VCaP (cell line): ENCODE results near the gene MTHFD2.

Experiments used
- H3K27ac ChIP-seq: fragments of 450-650 bp; 2 replicates; pipeline ENCODE4 v1.5.1; 2017
- TF ChIP-seq, protein P1 (sequence below): fragments of 450-650 bp; conservative IDR thresholded peaks from 2 replicates; pipeline ENCODE4 v1.5.1; 2017; ENCODE audit warnings: mild to moderate bottlenecking, moderate library complexity

MTHFD2 gene

GRCh38 chr2:74246496-74247195 lies 48.2 kb downstream of the MTHFD2 start:
- TF ChIP-seq, protein P1, sequence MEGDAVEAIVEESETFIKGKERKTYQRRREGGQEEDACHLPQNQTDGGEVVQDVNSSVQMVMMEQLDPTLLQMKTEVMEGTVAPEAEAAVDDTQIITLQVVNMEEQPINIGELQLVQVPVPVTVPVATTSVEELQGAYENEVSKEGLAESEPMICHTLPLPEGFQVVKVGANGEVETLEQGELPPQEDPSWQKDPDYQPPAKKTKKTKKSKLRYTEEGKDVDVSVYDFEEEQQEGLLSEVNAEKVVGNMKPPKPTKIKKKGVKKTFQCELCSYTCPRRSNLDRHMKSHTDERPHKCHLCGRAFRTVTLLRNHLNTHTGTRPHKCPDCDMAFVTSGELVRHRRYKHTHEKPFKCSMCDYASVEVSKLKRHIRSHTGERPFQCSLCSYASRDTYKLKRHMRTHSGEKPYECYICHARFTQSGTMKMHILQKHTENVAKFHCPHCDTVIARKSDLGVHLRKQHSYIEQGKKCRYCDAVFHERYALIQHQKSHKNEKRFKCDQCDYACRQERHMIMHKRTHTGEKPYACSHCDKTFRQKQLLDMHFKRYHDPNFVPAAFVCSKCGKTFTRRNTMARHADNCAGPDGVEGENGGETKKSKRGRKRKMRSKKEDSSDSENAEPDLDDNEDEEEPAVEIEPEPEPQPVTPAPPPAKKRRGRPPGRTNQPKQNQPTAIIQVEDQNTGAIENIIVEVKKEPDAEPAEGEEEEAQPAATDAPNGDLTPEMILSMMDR, result no peak
- H3K27ac ChIP-seq, result no peak overlapping the region

DNA sequence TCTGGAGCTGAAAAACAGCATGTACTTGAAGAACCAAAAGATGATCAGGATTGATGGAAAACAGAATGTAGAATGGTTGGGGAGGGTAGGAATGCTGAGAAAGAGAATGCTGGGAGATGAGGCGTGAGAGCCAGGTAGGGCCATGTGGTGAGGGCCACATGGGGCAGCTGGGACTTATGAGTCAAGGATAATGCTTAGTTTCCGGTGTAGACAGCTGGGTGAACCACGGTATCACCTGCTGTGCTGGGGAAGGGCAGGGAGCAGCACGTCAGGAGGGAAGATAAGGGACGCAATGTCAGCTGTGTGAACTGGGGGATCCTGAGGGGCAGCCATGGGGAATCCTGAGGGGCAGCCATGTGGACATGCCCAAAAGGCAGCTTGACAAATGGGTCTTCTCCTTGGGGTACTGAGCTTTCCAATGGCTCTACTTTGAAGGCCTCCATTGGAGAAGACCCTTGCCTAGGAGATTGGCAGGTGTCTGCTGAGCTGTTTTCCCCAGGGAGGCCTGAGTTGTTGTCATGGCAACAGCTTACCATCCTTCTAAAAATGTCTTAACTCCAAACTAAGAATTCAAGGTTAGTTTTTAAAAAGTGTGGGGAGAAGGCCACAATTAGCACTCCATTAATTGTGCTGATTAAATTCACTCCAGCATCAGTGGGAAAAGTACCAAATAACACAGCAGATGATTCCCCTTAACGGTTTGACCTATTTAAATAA lies 51.1 kb downstream of the MTHFD2 start:
- no peak overlapping the region for H3K27ac ChIP-seq
- TF ChIP-seq, protein P1, result no peak

DNA sequence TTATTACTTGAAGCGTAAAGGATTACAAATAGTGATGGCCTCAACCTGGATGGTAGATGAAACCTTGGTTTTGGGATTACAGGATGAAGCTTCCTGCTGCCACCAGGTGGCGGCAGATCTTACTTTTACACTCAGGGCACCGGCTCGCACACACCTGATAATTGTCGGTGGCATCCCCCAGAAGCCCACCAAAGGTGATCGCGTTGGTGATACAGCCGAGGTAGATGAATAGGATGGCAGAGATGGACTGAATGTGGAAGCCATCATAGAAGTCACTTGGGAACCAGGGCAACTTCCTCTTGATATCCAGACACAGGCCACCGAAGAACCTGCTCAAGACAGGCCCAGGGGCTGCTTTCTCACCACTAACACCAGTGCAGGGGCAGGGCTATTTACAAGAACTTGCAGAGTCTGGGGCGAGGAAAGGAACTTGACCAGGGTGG lies 51.8 kb downstream of the MTHFD2 start:
- TF ChIP-seq, protein P1, result peak; percentile 85
- no peak overlapping the region for H3K27ac ChIP-seq

- TF ChIP-seq, protein P1, result no peak
- H3K27ac ChIP-seq, result no peak overlapping the region
These were observed 53.6 kb downstream of the MTHFD2 start for GRCh38 chr2:74252036-74252435.

GRCh38 chr2:74252862-74253261 lies 54.4 kb downstream of the MTHFD2 start:
- TF ChIP-seq, protein P1, result no peak
- no peak overlapping the region for H3K27ac ChIP-seq

DNA sequence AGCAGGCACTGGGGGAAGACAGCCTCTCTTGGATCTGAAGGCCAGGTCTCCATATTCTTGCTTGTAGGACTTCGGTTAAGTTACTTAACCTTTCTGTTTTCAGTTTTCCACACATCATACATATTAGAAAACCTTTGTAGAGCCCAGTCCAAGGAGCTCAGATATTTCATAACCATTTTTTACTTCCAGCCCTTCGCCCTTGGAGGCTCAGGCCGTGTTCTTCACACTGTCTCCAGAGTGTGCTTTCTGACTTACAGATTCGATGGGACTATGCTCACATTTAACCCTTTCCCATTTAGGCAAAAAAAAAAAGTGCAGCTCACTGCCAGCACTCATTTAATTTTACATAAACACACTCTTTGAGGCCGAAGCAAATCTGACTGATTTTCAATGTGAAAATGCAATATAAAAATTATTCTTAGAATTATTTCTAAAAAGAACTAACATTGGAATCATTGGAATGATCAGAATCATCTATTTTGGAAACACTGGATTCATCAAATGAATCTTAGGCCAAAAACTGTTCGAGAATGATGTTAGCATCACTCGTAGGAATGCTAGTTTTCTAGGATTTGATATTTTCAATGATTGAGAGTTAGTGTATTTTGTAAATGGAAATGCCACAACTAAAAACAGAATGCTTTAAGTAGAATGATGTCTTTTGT lies 55.0 kb downstream of the MTHFD2 start:
- TF ChIP-seq, protein P1, result no peak
- no peak overlapping the region for H3K27ac ChIP-seq

DNA sequence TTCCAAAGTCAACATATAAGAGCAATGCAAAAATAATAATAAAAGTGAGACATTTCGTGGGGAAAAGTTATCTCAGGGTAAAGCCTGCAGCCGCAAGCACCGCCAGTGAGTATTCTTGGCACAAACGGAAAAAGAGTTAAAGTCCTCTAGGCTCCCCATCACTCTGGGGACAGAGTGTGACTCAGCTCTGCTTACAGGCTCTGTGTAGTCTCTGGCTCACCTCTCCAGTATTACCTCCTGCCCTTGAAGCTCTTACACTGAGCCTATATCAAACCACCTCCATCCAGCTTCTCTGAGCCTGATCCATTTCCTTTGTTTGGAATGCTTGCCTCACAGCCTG lies 55.5 kb downstream of the MTHFD2 start:
- no peak overlapping the region for H3K27ac ChIP-seq
- TF ChIP-seq, protein P1, result no peak
